IPS-NIHi11 (cell line): ENCODE data around the gene RXFP1.

Experiments used
- DNase-seq: peaks from one replicate; pipeline ENCODE4 v3.0.0; 2012; ENCODE audit warnings: mixed read lengths, low spot score

The RXFP1 gene

GRCh38 chr4:158671915-158672806 is 150.5 kb downstream of the RXFP1 start, which contains the start of gene ETFDH:
TSS of gene ETFDH (plus strand) at chr4:158672296. CDS start at chr4:158672457, 161 bp downstream.
- peak; percentile 95 for DNase-seq

GRCh38 chr4:158673633-158674032 is 152.0 kb downstream of the RXFP1 start:
- DNase-seq, result no peak

DNA sequence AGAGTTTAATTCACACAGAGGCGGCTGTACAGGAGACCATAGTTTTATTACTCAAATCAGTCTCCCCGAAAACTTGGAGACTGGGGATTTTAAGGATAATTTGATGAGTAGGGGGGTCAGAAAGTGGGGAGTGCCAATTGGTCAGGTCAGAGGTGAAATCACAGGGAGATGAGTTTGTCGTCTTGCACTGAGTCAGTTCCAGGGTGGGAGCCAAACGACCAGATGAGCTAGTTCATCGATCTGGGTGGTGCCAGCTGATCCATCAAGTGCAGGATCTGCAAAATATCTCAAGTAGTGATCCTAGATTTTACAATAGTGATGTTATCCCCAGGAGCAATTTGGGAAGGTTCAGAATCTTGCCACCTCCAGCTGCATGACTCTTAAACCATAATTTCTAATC is 154.4 kb downstream of the RXFP1 start:
- DNase-seq, result no peak

DNA sequence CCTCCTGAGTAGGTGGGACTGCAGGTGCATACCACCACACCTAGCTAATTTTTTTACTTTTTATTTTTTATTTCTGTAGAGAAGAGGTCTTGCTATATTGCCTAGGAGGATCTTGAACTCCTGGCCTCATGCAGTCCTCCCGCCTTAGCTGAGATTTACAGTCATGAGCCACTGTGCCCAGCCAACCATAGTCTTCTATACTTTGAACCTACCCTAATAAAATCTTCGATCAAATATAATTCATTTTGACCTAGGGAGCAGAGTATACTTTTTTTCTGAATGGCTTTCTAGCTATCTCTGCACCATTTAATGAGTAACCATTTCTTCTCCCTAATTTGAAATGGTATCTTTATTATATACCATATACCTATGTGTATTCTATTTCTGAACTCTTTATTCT is 157.1 kb downstream of the RXFP1 start:
- no peak for DNase-seq

- DNase-seq, result no peak
Measured at GRCh38 chr4:158681629-158682028, 159.9 kb downstream of the RXFP1 start.

DNA sequence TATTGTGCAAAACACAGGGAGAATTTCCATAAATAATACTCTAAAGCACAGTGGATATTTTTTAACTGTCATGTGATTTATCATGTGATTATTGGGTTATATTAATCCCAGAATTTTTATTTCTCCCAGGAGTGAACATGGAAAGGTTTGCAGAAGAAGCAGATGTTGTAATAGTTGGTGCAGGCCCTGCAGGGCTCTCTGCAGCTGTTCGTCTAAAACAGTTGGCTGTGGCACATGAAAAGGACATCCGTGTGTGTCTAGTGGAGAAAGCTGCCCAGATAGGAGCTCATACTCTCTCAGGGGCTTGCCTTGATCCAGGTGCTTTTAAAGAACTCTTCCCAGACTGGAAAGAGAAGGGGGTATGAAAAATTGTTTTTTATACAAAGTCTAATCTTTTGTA is 160.4 kb downstream of the RXFP1 start:
- no peak for DNase-seq

GRCh38 chr4:158688813-158689212 is 167.1 kb downstream of the RXFP1 start:
- DNase-seq, result no peak
